NCI-H446 (cell line): ENCODE measurements around the gene KCNIP3.

Experiments used
- DNase-seq, 2 experiments: peaks; one replicate each; lab custom pipeline; 2025; lab: John Stamatoyannopoulos, UW

The KCNIP3 gene

DNA sequence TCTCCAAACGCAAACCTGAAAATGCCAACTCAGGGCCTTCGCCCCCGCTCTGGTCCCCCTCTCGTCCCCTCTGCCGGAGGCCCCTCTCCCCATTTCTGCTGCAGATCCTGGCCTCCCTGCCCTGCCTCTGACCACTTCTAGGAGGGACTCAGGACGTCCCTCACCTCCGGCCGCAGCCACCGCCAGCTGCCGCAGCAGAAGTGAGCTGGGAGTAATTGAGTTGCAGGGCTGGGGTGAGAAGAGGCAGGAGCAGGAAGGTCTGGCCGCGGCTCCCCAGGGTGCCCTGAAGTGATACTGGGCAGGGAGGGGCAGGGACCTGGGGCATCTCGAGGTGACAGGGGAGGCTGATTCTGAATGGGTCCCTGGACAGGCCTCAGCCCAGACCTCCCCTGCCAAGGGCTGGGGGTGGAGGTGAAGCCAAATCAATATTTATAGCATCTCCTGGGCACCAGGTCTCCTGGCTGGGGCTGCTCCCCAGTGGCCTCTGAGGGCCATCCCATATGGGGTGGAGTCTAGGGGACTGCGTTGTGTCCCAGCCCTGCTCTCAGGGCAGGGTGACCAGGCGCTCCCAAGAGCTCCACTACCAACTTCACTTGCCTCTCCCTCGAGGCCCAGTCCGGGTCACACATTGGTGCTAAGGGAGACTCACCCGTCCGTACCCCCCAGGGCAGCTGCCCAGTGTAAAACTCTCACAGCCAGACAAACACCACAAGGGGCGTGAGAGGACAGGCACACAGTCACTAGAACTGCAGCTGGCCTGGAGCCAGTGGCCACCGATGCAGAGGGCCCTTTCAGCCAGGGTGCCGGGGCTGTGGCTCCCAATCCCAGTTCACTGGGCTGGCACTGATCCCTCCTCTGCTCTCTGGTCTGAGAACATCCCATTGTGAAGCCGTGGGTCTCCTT is 33.0 kb downstream of the KCNIP3 start:
- no peak for DNase-seq

DNA sequence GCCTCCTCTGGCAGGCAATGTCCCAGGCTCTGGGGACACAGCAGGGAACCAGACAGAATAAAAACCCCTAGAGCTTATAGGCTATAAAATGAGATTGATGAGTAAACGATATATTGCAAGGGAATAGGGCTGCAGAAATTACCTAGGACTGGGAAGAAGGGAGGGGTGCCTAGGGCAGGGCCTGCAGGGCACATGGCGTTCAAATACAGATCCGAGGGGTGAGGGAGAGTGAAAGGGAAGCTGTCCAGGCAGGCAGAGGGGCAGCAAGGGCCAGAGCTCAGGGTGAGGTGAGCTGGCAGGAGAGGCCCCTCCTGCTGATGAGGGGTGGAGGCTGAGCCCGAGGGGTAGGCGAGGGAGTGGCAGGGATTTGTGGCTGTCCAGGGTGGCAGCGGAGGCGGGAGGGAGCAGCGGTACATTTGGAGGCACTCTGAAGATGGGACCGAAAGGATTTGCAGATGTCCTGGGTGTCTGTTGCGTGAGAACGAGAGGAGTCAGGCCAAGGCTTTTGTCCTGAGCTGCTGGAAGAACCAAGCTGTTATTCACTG is 33.7 kb downstream of the KCNIP3 start:
- DNase-seq = no peak

DNA sequence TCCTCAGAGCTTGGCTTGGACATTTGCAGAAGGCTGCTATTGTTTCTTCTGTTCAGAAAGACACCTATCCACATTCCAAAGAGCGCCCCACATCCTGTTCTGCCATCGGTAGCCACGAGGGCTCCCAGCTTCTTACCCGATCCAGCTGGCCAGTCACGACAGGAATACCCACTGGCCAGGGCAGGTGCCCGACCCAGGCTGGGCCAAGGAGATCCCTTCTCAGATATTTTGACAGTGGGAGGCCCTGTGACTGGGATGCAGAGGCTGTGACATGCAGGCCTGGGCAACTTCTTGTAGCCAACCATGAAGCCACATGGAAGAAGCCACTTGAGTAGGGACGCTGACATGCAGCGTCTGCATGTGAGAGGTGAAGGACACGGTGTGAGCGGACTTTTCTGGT is 34.5 kb downstream of the KCNIP3 start:
- DNase-seq = no peak

DNA sequence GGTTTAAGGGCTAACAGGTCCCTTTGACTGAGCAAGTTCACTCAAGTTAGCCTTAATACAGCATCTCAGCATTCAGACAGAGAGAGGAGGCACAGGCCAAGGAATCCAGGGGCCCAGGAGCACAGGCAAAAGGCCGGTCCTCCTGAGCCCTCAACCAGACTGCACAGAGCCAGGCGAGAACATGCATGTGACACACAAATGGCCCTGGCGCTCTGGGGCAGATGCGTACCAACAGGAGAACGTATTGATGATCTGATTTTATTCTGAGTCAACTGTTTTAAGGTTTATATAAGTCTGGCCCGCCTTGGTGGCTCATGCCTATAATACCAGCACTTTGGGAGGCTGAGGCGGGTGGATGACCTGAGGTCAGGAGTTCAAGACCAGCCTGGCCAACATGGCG is 34.9 kb downstream of the KCNIP3 start:
- no peak for DNase-seq

DNA sequence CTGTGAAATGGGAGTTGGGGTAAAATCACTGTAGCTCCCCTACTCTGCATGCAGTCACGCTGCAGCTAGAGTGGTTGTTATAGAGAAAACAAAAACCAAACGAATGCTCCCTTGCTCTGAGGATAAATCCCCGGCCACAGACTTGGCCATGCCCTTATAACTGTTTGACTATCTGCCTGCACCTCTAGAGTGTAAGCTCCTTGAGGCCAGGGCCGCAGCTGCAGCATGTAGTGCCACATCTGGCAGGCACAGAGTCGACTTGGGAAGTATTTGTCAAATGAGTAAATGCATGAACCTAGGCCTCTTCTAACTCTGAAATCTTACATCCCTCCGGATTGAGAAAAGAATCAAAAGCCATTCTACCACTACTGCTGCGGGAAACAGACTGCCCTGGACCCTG is 35.9 kb downstream of the KCNIP3 start:
- DNase-seq = no peak

DNA sequence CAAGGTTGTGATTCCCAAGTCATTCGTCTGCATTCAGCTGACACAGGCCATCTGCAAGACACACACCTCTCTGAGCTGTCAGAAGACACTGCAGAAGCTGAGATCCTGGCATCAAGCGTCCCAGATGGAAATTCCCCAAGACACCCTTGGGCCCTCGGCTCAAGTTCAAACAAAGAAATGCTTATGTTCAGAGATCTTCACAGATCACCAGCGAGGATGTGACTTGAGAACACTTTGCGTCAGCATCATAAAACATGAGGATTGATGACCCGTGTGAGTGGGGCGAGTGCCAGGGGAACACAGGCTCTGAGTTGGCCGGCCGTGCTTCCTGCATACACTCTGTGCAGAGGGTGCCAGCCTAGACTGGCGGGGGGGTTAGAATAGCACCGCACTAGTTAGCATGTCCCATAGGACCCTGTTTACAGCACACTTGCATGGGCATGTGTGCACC is 36.8 kb downstream of the KCNIP3 start:
- DNase-seq = peak in 1 of 2 experiments; percentile 28

DNA sequence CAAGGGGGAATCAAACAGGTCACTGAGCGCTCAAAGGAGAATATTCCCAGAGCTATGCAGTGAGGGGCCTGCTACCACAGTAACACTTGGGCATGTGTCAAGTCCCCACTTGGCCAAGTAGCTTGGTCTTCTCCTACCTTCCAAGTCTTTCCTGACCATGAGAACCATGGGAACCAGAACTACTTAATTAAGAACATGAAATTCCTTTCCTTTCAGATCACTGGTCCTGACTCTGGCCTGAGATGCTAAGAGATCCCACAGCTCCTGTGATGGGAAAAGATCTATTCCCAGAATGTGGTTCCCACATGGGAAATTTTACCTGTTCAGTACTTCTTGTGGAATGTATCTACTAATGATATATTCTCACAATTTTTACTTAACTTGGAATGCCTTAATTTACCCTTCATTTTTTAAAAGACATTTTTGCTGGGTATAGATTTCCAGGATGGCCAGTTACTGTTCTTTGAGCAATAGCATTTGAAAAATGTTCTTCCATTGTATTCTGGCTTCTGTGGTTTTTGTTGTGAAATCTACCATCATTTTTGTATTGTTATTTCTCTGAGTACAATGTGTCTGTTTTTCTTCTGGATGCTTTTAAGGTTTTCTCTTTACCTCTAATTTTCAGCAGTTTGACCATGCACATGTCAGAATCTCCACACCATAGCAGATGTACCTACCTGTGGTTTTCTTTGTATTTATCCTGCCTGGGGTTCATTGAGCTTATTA is 37.9 kb downstream of the KCNIP3 start:
- no peak for DNase-seq

DNA sequence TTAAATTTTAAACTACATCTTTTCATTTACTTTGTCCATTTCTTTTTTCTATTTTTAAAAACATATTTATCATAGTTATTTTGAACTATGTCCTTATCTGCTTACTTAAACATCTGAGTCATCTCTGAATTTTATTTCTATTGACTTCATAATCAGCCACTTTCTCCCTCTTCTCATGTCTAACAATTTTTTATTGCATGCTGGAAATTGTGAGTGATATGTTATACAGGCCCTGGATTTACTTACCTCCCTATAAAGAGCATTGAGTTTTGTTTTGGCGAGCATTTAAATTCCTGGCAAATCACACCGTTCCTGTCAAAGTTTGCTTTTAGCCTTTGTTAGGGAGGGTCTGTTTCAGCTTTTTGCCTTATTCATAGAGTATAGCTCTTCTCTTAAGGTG is 39.3 kb downstream of the KCNIP3 start:
- DNase-seq = no peak

DNA sequence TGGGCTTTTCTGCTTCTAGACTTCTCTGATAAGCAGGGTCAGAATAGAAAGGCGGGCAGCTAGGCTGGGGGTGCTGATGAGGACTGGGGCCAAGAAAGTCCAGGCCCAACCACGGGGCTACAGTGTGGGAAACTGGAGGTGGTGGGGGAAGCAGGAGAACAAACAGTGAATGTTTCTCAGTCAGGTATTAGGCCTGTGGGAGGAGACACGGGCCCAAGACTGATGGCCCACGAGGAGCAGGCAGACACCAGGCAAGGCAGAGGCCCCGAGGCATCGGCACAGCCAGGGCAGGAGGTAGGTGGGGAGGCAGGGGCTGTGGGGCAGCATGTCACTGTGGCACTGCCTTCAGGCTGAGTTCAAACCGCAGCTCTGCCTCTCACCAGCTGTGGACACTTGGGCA is 40.7 kb downstream of the KCNIP3 start:
- DNase-seq = no peak

DNA sequence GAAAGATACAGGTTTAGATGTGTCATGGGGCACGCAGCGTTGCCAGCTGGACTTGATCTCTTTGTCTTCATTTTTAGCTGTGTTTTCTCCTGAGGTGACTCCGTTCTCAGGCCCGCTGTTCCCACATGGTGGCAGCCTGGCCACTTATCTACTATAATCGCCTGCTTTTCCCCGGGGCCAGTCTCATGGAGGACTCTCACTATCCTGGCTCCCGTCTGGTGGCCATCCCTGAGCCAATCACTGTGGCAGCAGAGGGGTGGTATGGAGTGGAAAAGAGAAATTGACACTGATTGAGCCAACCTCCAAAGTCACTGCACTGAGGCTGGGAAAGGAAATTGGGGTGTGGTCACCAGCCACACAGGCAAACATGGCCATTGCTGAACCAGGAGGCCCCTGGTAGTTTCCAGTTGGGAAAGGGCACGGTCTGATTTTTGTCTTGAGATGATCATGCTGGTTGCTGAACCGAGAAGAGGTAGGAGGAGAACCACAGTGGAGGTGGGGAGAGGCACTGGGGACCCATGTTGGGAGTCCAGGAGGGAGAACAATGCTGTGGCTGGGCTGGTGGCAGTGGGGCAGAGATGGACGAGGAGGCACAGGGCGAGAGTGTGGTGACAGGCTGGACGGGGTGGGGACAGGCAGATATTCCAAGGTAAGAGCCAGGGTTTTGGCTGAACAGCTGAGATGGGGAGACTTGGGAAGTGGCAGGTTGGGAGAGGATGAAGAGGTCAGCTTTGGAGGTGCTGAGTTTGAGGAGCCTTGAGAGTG is 45.6 kb downstream of the KCNIP3 start:
- no peak for DNase-seq

DNA sequence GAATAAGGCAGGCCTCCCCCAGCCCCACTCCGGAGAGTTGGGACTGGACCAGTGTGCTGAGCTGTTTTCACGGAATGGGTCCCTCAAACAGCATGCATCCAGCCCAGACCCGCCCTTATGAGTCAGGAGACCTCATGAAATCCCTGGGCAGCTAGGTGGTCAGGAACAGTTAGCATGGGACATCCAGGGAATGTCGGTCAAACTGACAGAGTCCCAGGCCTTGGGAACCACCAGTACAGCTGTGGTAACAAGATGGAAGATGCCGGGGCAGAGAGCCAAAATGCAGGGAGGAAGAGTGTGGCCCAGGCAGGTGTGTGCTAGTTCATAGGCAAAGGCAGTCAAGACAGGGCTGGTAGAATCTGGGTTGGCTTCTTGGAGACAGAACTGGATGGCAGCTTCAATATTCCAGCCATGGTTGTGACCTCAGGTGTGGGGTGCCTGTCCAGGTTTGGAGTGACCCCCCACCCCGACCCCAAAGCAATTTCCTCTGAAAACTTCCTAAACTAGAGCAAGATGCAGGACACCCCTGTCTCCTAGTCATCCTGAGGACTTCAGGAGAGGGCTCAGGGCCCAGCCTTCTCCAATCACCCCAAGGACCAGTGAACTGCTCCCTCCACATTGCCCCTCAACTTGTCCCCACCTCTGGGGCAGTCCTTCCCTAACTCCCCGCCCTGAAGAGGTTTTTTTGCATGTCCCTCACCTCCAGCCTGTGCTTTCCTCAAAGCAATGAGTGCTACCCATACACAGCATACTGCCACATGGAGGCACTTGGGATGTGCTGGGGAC is 46.5 kb downstream of the KCNIP3 start:
- DNase-seq = no peak

DNA sequence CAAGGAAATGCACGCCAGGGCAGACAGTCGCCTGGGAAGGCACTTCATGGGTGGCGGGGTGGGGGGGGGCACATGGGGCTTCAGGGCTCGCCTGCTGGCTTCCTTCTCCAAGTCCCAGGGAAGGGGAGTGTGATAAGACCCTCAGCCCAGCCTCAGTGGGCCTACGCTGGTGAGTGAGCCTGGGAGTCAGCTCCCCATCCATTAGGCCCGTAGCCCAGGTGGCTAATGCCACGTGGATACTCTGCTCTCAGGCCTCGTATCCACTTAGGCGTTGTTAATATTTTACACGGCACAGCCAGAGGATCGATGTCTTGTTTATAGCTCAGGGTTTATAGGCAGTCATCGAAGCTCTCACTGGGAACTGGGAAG is 47.1 kb downstream of the KCNIP3 start:
- no peak for DNase-seq

DNA sequence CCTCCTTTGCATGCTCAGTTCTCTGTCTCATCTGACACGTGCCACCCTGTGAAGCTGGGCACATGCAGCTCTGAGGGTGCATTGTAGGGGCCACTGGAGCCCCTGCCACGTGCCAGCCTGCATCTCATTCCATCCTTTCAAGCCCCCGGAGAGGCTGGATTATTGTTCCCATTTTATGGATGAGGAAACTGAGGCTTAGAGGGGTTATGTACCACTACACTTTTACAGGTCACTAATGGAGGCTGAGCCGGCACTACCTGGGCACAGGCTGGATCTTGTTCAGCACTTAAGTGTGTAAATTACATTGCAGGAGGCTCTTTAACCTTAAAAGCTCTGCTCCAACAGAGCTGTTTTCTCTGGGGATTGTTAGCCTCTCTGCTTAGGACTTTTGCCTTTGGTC is 47.5 kb downstream of the KCNIP3 start:
- DNase-seq = no peak

DNA sequence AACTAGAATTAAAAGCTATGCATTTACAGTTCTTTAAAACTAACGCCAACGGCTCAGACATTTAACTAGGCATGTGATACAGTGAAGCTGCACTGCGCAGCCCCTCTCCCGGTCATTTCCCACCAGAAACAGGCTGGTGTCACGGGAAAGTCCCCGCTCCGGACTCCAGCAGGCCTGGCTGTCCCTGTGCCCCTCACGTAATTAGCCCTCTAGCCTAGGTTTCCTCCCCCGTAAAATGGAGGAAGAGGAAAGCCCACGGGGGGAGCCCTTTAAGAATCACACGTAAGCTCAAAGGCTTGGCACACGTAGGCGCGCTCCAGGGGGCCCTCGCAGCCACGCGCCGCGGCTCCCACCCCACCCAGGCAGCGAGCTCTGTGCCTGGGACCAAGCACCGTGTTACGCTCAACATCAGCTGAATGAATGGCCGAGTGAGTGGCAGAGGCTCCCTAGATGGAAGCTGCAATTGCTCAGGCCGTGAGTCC is 48.0 kb downstream of the KCNIP3 start:
- no peak for DNase-seq

DNA sequence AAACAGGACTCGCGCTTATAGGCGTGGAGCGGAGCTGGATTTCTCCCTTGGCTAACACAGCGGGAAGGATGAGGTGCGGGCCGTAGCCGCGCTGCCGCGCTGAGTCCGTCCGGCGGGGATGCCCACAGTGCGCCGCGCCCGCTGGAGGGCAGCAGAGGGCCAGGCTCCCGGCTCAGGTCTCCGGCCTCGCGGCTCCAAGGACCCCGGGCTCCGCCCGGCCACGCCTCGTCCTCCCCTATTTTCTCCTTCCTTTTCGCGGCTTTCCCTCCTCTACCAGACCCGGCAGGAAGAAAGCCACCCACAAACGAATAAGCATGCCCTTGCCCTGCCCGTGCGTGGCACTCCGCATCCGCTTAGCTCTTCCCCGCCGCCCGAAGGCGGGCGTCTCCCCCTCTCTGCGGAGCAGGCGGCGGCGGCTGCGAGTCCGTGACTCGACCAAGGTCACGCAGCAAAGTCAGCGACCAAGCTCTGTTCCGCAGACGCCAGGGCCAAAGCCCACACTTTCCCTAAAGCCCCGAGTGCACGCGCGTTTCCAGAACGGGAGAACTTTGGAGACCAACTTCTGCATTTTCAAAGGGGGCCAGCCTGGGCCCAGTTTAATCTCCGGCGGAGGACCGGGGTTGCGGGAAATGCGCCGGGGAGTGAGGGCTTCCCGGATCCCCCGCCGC is 48.5 kb downstream of the KCNIP3 start:
- DNase-seq = peak; percentile 11 to 63

DNA sequence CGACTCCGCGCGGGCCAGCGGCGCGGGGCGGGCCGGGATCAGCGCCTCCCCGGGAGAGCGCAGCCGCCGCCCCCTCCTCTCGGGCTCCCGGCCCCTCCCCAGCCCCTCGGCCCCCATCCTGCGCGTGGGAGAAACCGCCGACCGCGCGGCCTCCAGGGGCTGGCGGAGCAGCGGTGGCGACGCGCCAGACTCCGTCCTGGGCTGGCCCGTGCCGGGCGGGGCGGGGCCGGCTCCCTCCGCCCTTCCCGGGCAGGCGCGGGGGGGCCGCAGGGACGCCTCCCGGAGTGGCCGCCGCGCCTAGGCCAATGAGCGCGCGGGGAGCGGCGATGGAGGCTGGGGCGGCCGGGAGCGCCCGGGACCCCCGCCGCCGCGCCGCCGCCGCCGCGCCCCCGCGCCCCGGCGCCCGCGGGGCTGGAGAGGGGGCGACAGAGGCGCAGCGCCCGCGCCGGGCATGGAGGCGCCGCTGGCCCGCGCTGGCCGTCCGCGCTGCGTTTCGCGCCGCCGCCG is 49.1 kb downstream of the KCNIP3 start:
- DNase-seq = no peak

DNA sequence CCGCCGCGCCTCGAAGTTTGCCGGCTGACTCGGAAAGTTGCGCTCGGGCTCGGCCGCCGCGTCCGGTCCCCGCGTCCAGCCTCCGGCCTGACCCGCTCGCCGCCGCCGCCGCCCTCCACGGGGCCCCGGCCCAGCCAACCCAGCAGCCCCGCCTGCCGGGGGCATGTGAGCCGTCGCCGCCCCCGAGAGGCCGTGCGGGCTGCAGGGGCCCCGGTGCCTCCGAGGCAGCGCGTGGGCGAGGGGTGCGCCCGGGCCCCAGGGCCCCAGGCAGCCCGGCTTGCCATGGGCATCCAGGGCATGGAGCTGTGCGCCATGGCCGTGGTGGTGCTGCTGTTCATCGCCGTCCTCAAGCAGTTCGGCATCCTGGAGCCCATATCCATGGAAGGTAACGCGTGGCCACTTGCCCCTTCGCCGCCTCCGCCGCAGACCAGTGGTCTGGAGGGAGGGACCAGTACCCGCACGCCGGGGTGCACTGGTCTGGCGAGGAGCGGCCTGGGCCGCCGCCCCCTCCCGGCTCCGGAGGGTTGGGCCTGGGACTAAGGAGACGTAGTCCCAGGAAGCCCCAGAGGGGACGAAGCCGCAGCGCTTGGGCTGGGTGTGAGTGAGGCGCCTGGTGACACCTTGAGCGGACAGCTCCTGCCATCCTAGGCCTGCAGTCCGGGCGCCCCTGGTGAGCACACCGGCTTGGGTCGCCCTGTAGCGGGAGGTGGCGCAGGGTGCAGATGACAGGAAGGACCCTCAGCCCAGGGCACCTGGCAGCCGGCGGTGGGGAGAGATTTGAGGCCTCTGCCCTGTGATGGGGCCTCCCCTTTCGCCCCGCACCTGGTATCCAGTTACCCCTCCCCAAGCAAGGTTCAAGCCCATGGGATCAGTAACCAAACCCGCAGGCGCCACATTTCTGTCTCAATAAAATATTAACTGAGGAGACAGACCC is 49.9 kb downstream of the KCNIP3 start:
- DNase-seq = no peak

DNA sequence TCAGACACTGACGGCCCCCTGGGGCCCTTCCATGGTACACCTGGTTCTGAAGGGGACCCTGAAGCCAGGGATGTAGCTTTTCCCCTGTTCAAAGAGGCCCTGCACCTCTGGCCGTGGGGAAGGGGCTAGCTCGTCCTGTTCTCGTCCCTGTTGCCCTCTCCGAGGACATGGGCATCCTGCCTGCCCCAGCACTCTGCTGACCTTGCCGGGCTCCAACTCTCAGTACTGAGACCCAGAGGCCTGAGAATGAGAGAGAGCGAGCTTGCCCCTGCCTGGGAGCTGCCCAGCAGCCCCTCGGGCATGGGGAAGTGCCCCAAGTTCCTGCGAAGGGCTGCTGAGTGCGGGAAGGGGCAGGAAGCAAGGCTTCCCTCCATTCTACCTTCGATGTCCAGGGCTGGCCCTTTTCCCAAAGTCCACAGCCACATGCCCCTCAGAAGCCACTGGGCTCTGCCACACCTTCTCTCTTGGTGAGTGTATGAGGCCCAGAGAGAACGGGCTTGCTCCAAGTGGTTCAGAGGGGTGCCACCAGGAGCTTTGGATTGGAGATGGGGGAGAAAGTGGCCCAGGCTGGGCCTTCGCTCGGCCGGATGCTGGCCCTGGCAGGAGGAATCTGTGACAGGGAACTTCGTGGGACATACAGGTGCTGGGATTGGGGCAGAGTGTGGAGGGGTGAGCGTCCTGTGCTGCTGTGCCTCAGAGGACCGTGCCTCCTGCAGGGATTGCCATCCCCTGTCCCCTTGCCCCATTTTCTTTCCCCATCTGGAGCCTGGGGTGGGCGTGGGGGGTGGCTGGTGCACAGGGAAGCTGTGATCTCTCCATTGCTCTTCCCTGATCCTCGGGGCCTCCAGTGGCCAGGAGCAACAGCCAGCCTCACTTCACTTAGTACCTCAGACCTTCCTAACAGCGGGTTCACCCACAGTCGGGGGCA is 50.8 kb downstream of the KCNIP3 start:
- DNase-seq = no peak
